ENCODE results near the gene RNU5B-1. TPM values are rescaled to one million over a fixed set of nuclear protein-coding genes. Genes with fewer than 3 reads are reported as not detected.
A peak's percentile ranks its signal among the peaks of the same experiment; 100 is the strongest.

Gene RNU5B-1
- total RNA-seq, 1 experiment from 2014 or later: not detected

DNA sequence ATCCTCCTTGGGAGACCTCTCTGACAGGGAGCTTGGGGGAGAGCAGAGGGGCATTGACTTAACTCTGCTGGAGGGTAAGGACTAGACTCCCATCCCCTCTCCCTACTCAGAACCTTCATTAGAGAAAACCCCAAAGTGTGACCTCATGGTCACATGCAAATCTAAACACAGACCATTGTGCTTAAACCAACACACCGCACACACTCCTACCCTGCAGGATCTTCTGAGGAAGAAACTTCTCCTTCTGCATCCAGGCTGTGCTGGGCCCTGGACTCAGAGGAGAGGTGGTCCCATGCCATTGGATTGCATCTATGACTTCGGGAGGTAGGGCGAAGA is 17.0 kb upstream of the RNU5B-1 start:
- Mint-ChIP-seq H3K4me3 (ENCODE audit: unreplicated experiment) (peak overlapping the region; percentile 79), H3K27me3 (ENCODE audit: insufficient read depth, unreplicated experiment) (no peaks in the 10 kb centered on the region), H3K27ac (ENCODE audit: low read depth, unreplicated experiment) (no peak overlapping the region), H3K36me3 (ENCODE audit: insufficient read depth, unreplicated experiment) (no peaks in the 10 kb centered on the region), H3K4me1 (ENCODE audit: insufficient read depth, unreplicated experiment) (peaks cover 4% of the 10 kb centered on the region), H3K9me3 (ENCODE audit: unreplicated experiment) (no peaks in the 10 kb centered on the region)
- TF ChIP-seq, protein P1, sequence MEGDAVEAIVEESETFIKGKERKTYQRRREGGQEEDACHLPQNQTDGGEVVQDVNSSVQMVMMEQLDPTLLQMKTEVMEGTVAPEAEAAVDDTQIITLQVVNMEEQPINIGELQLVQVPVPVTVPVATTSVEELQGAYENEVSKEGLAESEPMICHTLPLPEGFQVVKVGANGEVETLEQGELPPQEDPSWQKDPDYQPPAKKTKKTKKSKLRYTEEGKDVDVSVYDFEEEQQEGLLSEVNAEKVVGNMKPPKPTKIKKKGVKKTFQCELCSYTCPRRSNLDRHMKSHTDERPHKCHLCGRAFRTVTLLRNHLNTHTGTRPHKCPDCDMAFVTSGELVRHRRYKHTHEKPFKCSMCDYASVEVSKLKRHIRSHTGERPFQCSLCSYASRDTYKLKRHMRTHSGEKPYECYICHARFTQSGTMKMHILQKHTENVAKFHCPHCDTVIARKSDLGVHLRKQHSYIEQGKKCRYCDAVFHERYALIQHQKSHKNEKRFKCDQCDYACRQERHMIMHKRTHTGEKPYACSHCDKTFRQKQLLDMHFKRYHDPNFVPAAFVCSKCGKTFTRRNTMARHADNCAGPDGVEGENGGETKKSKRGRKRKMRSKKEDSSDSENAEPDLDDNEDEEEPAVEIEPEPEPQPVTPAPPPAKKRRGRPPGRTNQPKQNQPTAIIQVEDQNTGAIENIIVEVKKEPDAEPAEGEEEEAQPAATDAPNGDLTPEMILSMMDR (IDR thresholded peaks at IDR 0.05; ENCODE audit: unreplicated experiment): no peak
- intact Hi-C loops (cut with micrococcal nuclease): no loop called here
- ChIA-PET CTCF (interaction anchor here (0.8 to 4.7 kb wide), 7 partner anchors 10 to 107 kb away, joined by 3 to 53 read pairs (median 4); partner anchors contain the start of gene CLPX), POLR2A (interaction anchor here (1.6 to 4.2 kb wide), 6 partner anchors 8 to 102 kb away, joined by 11 to 83 read pairs (median 20); partner anchors contain the start of genes CLPX, RNU5A-1 and RNU5B-1)
- no peak for DNase-seq (ENCODE audit: unreplicated experiment)
- no TSS peak for BruUV-seq (replicated peaks)

DNA sequence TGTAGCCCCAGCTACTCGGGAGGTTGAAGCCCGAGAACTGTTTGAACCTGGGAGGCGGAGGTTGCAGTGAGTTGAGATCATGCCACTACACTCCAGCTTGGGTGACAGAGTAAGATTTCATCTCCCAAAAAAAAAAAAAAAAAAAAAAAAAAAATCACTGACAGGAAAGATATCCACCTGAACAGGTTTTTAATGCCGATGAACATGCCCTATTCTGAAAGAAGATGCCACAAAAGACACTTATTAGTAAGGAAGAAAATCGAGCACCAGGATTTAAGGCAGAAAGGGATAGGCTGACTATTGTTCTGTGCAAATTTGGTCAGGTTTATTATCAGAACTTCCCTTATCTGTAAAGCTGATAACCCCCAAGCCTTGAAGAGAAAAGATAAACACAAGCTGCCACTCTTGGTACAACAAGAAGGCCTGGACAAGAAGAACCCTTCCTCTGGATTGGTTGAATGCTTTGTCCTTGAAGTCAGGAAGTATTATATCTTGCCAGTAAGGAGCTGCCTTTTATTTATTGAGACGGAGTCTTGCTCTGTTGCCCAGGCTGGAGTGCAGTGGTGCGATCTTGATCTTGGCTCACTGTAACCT is 15.1 kb upstream of the RNU5B-1 start:
- TF ChIP-seq, protein P1 (IDR thresholded peaks at IDR 0.05; ENCODE audit: unreplicated experiment): no peak
- Mint-ChIP-seq H3K9me3 (ENCODE audit: unreplicated experiment) (no peaks in the 10 kb centered on the region), H3K4me1 (ENCODE audit: insufficient read depth, unreplicated experiment) (peaks cover 9% of the 10 kb centered on the region), H3K27me3 (ENCODE audit: insufficient read depth, unreplicated experiment) (no peaks in the 10 kb centered on the region), H3K36me3 (ENCODE audit: insufficient read depth, unreplicated experiment) (no peaks in the 10 kb centered on the region), H3K27ac (ENCODE audit: low read depth, unreplicated experiment) (no peak overlapping the region), H3K4me3 (ENCODE audit: unreplicated experiment) (no peak overlapping the region)
- ChIA-PET POLR2A (no interaction called here), CTCF (interaction anchor here (0.6 to 0.9 kb wide), 3 partner anchors 12 to 560 kb away, joined by 3 read pairs; no protein-coding TSS in a partner anchor)
- BruUV-seq (replicated peaks): no TSS peak
- intact Hi-C loops (cut with micrococcal nuclease): no loop called here
- no peak for DNase-seq (ENCODE audit: unreplicated experiment)

DNA sequence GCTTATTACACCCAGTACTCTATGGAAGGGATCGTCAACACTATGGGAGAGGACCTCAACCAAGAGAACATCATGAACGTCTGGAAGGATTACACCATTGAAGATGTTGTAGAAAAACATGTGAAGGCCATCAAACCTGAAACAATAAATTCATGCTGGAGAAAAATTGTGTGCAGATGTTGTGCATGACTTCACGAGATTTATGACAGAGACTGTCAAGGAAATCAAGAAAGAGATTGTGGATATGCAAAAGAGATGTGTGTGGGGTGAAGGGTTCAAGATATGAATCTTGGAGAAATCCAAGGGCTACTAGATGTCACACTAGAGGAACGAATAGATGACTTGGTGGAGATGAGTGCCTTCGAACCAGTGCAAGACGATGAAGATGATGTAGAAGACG is 14.2 kb upstream of the RNU5B-1 start:
- no TSS peak for BruUV-seq (replicated peaks)
- Mint-ChIP-seq H3K9me3 (ENCODE audit: unreplicated experiment) (no peaks in the 10 kb centered on the region), H3K36me3 (ENCODE audit: insufficient read depth, unreplicated experiment) (no peaks in the 10 kb centered on the region), H3K27ac (ENCODE audit: low read depth, unreplicated experiment) (no peak overlapping the region), H3K4me3 (ENCODE audit: unreplicated experiment) (no peak overlapping the region), H3K27me3 (ENCODE audit: insufficient read depth, unreplicated experiment) (no peaks in the 10 kb centered on the region), H3K4me1 (ENCODE audit: insufficient read depth, unreplicated experiment) (peaks cover 9% of the 10 kb centered on the region)
- POLR2A ChIA-PET: no interaction called here
- CTCF ChIA-PET: no interaction called here
- TF ChIP-seq, protein P1 (IDR thresholded peaks at IDR 0.05; ENCODE audit: unreplicated experiment): no peak
- DNase-seq (ENCODE audit: unreplicated experiment): no peak
- intact Hi-C loops (cut with micrococcal nuclease): no loop called here

DNA sequence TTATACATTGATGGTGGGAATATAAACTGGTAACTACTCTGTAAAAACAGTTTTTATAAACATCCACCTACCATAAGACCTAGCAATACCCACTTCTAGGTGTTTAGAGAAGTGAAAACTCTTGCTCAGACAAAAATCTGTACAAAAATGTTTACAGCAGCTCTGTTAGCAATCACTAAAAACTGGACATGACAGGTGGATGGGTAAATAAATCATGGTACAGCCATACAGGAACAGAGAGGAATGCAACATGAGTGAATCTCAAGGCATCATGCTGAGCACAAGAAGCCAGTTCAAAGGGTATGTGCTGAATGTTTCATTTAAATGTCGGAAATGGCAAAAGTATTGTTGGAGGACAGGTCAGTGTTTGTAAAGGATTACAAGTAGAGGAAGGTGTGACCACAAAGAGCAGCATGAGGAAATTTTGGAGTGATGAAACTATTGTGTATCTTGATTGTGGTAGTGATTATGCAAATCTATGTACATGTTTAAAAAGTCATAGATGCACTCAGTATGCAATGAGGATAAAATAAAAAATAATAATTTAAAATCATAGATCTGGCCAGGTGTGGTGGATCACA is 11.4 kb upstream of the RNU5B-1 start:
- TF ChIP-seq, protein P1 (IDR thresholded peaks at IDR 0.05; ENCODE audit: unreplicated experiment): no peak
- no TSS peak for BruUV-seq (replicated peaks)
- Mint-ChIP-seq H3K27ac (ENCODE audit: low read depth, unreplicated experiment) (no peak overlapping the region), H3K4me1 (ENCODE audit: insufficient read depth, unreplicated experiment) (peaks cover 16% of the 10 kb centered on the region), H3K36me3 (ENCODE audit: insufficient read depth, unreplicated experiment) (peaks cover 11% of the 10 kb centered on the region), H3K27me3 (ENCODE audit: insufficient read depth, unreplicated experiment) (no peaks in the 10 kb centered on the region), H3K9me3 (ENCODE audit: unreplicated experiment) (no peaks in the 10 kb centered on the region), H3K4me3 (ENCODE audit: unreplicated experiment) (no peak overlapping the region)
- ChIA-PET CTCF (interaction anchor here (0.6 to 0.7 kb wide), 2 partner anchors 18 to 669 kb away, joined by 3 to 4 read pairs; no protein-coding TSS in a partner anchor), POLR2A (interaction anchor here (0.7 kb wide), 1 partner anchor 140 kb away, joined by 3 read pairs; no protein-coding TSS in a partner anchor)
- intact Hi-C loops (cut with micrococcal nuclease): no loop called here
- DNase-seq (ENCODE audit: unreplicated experiment): peak; percentile 18
